HEK293T (cell line): ENCODE data around the gene CD28.

Source experiments
- ARNT ChIP-seq: fragments of 450-650 bp; IDR thresholded peaks from 2 replicates; pipeline ENCODE4 v1.6.1; 2017; ENCODE audit warnings: mild to moderate bottlenecking
- BHLHE40 ChIP-seq: fragments of 450-650 bp; IDR thresholded peaks from 2 replicates; pipeline ENCODE4 v1.6.1; 2016; ENCODE audit warnings: mild to moderate bottlenecking, moderate library complexity, borderline replicate concordance
- ELF4 ChIP-seq: fragments of 450-650 bp; IDR thresholded peaks from 2 replicates; pipeline ENCODE4 v1.6.1; 2017; ENCODE audit warnings: antibody characterized with exemption
- FOXK2 ChIP-seq: fragments of 450-650 bp; IDR thresholded peaks from 2 replicates; pipeline ENCODE4 v1.6.1; 2016; ENCODE audit warnings: mild to moderate bottlenecking
- FOXM1 ChIP-seq: fragments of 450-650 bp; IDR thresholded peaks from 2 replicates; pipeline ENCODE4 v1.6.1; 2017; ENCODE audit warnings: mild to moderate bottlenecking, borderline replicate concordance
- HDGF ChIP-seq: fragments of 450-650 bp; IDR thresholded peaks from 2 replicates; pipeline ENCODE4 v1.6.1; 2017; ENCODE audit warnings: antibody characterized with exemption, borderline replicate concordance
- L3MBTL2 ChIP-seq: fragments of 450-650 bp; conservative IDR thresholded peaks from 2 replicates; pipeline ENCODE4 v1.6.1; 2016; ENCODE audit warnings: mild to moderate bottlenecking
- LEF1 ChIP-seq: fragments of 450-650 bp; IDR thresholded peaks from 2 replicates; pipeline ENCODE4 v1.6.1; 2017; ENCODE audit warnings: mild to moderate bottlenecking, borderline replicate concordance
- PKNOX1 ChIP-seq: fragments of 450-650 bp; IDR thresholded peaks from 2 replicates; pipeline ENCODE4 v1.6.1; 2016
- SP1 ChIP-seq: fragments of 450-650 bp; IDR thresholded peaks from 2 replicates; pipeline ENCODE4 v1.6.1; 2017
- SUZ12 ChIP-seq: fragments of 450-650 bp; IDR thresholded peaks from 2 replicates; pipeline ENCODE4 v1.6.1; 2016; ENCODE audit warnings: mild to moderate bottlenecking
- TARDBP ChIP-seq: fragments of 450-650 bp; IDR thresholded peaks from 2 replicates; pipeline ENCODE4 v1.6.1; 2016

GRCh38 chr2:203709416-203710040, 3.1 kb downstream of the CD28 start:
- no peak for TF ChIP-seq FOXM1
- TF ChIP-seq ELF4, result no peak
- no peak for TF ChIP-seq PKNOX1
- no peak for TF ChIP-seq FOXK2
- no peak for TF ChIP-seq BHLHE40
- no peak for TF ChIP-seq SUZ12
- TF ChIP-seq TARDBP, result no peak
- no peak for TF ChIP-seq L3MBTL2
- TF ChIP-seq ARNT, result no peak
- TF ChIP-seq SP1, result no peak
- TF ChIP-seq HDGF, result no peak
- TF ChIP-seq LEF1, result no peak
